HL-60/S4 treated with phorbol 12-myristate 13-acetate at 8.2 ng/mL for 4 days and 3 days (cell line): Measurements from ENCODE around the gene SPEM1.

ENCODE experiments used
- in situ Hi-C: fragments of 300-500 bp; cut with MboI; formaldehyde crosslinking; loops from 2 replicates; pipeline ENCODE4 v1.15.0; 2022; ENCODE audit warnings: low sequenced_read_pairs

SPEM1 gene

GRCh38 chr17:7419819-7420610 lies at the start of gene SPEM1:
SPEM1 (plus strand) TSS chr17:7420324; CDS start chr17:7420385, 61 bp downstream.
- in situ Hi-C loops: no loop called here

GRCh38 chr17:7370853-7371252 lies 49.3 kb upstream of the SPEM1 start:
- in situ Hi-C loops: loop anchor here (25.0 kb wide), 1 partner anchor 166 kb away; the partner anchor contains the start of gene TNFSF12

GRCh38 chr17:7374353-7374752 lies 45.8 kb upstream of the SPEM1 start:
- in situ Hi-C loops: loop anchor here (25.0 kb wide), 1 partner anchor 163 kb away; the partner anchor contains the start of gene TNFSF12

DNA sequence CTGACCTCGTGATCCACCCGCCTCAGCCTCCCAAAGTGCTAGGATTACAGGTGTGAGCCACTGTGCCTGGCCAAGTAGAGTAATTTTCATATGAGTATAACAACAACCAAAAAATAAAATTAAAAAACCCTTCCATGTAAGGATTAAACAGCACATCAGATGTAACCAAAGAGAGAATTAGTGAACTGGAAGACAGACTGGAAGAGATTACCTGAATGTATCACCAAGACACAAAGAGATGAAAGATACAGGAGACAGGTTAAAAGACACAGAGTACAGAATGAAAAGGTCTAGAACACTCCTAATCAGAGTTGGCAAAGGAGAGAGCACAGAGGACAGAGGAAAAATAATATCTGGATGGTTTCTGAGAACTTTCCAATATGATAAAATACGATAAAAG lies 41.0 kb upstream of the SPEM1 start:
- in situ Hi-C loops: no loop called here

DNA sequence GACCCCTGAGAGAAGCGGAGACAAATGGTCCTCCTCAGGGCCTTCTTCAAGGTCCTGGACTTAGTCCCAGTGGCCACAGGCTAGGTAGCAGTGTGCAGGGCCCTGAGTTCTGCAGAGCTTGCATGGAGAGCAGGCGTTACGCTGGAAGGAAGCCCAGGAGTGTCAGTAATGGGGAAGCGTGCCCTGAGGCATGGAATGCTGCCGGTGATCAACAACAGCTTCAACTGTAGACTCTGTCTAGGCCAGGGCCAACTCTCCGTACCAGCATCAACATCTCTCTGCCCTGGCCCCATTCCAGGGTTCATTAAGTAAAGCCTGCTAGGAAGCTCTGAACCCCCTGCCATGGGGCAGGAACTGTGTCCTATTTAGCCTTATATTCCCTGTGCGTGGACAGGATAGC lies 39.8 kb upstream of the SPEM1 start:
- in situ Hi-C loops: no loop called here

- in situ Hi-C loops: no loop called here
Observed at GRCh38 chr17:7380855-7381683, 39.1 kb upstream of the SPEM1 start, which contains the start of gene TNK1. TNK1 (plus strand) TSS chr17:7381089; CDS start chr17:7382927, 1,838 bp downstream.

- in situ Hi-C loops: no loop called here
Observed at GRCh38 chr17:7382901-7383300, 37.2 kb upstream of the SPEM1 start.

DNA sequence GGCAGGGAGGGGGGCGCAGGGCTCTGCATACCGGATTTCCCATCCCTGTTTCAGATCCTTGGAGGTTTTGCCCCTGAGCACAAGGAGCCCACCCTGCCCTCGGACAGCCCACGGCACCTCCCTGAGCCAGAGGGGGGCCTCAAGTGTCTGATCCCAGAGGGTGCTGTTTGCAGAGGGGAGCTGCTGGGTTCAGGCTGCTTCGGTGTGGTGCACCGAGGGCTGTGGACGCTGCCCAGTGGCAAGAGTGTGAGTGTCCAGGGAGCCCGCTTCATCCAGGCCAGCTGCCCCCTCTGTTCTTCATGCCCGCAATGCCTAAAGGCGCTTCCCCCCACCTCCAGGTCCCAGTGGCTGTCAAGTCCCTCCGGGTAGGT lies 36.8 kb upstream of the SPEM1 start:
- in situ Hi-C loops: no loop called here

DNA sequence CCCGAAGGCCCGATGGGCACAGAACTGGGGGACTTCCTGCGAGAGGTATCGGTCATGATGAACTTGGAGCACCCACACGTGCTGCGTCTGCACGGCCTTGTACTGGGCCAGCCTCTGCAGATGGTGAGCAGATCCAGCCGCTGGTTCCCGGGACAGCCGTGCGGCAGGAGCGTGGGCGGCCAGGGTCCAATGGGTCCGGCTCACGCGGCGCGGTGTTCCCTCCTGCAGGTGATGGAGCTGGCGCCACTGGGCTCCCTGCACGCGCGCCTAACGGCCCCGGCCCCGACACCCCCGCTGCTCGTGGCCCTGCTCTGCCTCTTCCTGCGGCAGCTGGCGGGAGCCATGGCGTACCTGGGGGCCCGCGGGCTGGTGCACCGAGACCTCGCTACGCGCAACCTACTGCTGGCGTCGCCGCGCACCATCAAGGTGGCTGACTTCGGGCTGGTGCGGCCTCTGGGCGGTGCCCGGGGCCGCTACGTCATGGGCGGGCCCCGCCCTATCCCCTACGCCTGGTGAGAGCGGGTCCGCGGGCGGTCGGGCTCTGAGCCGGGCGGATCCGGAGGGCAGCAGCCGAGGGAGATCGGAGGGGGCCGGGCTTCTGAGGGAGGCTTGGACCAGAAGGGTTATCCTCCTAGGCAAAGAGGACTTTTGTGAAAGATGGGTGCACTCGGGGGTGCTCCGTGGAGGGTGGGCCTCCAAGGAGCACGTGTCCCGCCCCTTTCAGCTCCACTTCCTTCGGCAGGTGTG lies 36.2 kb upstream of the SPEM1 start:
- in situ Hi-C loops: no loop called here

- in situ Hi-C loops: no loop called here
Observed at GRCh38 chr17:7384489-7385081, 35.5 kb upstream of the SPEM1 start.

GRCh38 chr17:7388856-7389255 lies 31.3 kb upstream of the SPEM1 start:
- in situ Hi-C loops: no loop called here

GRCh38 chr17:7389924-7390910 lies 29.9 kb upstream of the SPEM1 start:
- in situ Hi-C loops: no loop called here

DNA sequence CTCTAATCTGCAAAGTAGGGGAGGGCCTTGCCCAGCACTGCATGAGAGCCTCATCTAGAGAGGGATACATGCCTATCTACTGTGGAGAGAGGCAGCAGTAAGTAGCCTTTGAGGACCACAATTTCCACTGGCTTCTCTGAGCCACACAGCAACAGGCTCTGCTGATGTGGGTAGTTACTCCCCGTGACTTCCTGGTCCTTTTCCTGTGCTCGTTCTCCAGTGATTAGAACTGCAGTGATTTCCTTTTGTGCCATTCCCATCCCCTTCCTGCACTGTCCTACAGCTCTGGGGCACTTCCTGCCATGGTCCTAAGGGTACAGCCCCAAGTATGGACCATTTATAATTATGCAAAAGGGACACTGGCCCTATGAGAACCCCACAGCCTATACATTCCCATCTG lies 28.8 kb upstream of the SPEM1 start:
- in situ Hi-C loops: no loop called here

GRCh38 chr17:7392696-7393612 lies 27.2 kb upstream of the SPEM1 start:
- in situ Hi-C loops: no loop called here

GRCh38 chr17:7393613-7394451 lies 26.3 kb upstream of the SPEM1 start:
- in situ Hi-C loops: no loop called here

- in situ Hi-C loops: no loop called here
Observed at GRCh38 chr17:7394452-7395191, 25.5 kb upstream of the SPEM1 start, which contains the start of gene PLSCR3. PLSCR3 (minus strand) TSS chr17:7394525; CDS start chr17:7394110, 415 bp downstream.

DNA sequence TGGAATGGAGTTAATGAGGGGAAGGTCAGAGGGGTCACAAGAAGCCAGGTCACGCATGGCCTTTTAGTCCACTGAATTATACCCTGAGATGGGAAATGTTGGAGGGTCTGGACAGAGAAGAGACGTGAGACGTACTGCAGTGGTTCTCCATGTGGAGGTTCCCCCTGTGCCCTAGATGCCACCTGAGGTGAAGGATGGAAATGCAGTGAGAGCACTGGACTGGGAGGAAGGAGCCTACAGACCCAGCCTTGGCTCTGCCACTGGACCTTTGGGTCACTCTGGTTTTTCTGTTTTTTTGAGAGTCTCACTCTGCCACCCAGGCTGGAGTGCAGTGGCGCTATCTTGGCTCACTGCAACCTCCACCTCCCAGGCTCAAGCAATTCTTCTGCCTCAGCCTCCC lies 24.0 kb upstream of the SPEM1 start:
- in situ Hi-C loops: no loop called here
